GM18517 (cell line): ENCODE results near the gene ZNF367.

Source experiments
- ATAC-seq: cut with Tn5 transposase; IDR thresholded peaks from one replicate; pipeline ENCODE4 v1.9.1; 2021; ENCODE audit warnings: mild to moderate bottlenecking, moderate library complexity; ENCODE audit not compliant: unreplicated experiment

Gene ZNF367

GRCh38 chr9:96408409-96409280 is 9.5 kb downstream of the ZNF367 start:
- ATAC-seq: no peak

- ATAC-seq: no peak
These were observed 17.8 kb downstream of the ZNF367 start for GRCh38 chr9:96400132-96400910.

- ATAC-seq: no peak
These were observed 18.9 kb downstream of the ZNF367 start for GRCh38 chr9:96399325-96399633.

- ATAC-seq: no peak
These were observed 19.4 kb downstream of the ZNF367 start for GRCh38 chr9:96398582-96399324.

- no peak for ATAC-seq
These were observed 22.2 kb downstream of the ZNF367 start for GRCh38 chr9:96395964-96396363.

GRCh38 chr9:96394832-96395496 is 23.2 kb downstream of the ZNF367 start:
- ATAC-seq: no peak

GRCh38 chr9:96392263-96392662 is 25.9 kb downstream of the ZNF367 start:
- ATAC-seq: no peak

- no peak for ATAC-seq
These were observed 27.0 kb downstream of the ZNF367 start for GRCh38 chr9:96391021-96391765.

GRCh38 chr9:96388144-96388543 is 30.0 kb downstream of the ZNF367 start:
- ATAC-seq: no peak

GRCh38 chr9:96386157-96386556 is 32.0 kb downstream of the ZNF367 start:
- ATAC-seq: no peak

GRCh38 chr9:96383165-96383942 is 34.8 kb downstream of the ZNF367 start, which contains the start of gene SLC35D2:
SLC35D2 (minus strand) TSS chr9:96383711; CDS start chr9:96383634, 77 bp downstream.
- ATAC-seq: no peak

GRCh38 chr9:96382839-96383164 is 35.4 kb downstream of the ZNF367 start:
- ATAC-seq: no peak

- ATAC-seq: no peak
These were observed 36.0 kb downstream of the ZNF367 start for GRCh38 chr9:96382175-96382574.

- ATAC-seq: no peak
These were observed 36.5 kb downstream of the ZNF367 start for GRCh38 chr9:96381696-96382095.

GRCh38 chr9:96381125-96381524 is 37.0 kb downstream of the ZNF367 start:
- ATAC-seq: no peak

GRCh38 chr9:96379461-96379860 is 38.7 kb downstream of the ZNF367 start:
- no peak for ATAC-seq

- no peak for ATAC-seq
These were observed 40.0 kb downstream of the ZNF367 start for GRCh38 chr9:96378187-96378586.

GRCh38 chr9:96376891-96377874 is 41.0 kb downstream of the ZNF367 start:
- ATAC-seq: no peak
